ENCODE results near the gene COA4.

The COA4 gene

DNA sequence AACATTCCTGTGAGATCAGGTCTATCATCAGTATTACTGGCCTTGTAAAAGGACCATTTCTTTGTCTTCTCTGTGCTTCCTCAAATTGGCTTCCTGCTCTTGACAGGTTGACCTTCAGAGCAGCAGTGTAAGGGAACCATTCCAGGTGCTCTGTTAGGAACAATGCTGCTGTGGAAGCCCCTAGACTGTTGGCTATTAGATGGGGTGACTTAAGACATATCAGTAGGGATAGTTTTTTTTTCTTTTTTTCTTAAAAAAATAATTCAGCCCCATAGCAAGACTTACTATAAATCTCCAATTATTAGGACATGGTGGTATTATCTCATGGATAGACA, 37.6 kb downstream of the COA4 start:
- Mint-ChIP-seq H3K9me3 (no peaks in the 10 kb centered on the region), H3K4me1 (no peaks in the 10 kb centered on the region), H3K36me3 (peaks cover 17% of the 10 kb centered on the region), H3K27ac (no peak overlapping the region), H3K4me3 (no peak overlapping the region), H3K27me3 (no peaks in the 10 kb centered on the region)
- DNase-seq: no peak
- CTCF ChIA-PET: no interaction called here

DNA sequence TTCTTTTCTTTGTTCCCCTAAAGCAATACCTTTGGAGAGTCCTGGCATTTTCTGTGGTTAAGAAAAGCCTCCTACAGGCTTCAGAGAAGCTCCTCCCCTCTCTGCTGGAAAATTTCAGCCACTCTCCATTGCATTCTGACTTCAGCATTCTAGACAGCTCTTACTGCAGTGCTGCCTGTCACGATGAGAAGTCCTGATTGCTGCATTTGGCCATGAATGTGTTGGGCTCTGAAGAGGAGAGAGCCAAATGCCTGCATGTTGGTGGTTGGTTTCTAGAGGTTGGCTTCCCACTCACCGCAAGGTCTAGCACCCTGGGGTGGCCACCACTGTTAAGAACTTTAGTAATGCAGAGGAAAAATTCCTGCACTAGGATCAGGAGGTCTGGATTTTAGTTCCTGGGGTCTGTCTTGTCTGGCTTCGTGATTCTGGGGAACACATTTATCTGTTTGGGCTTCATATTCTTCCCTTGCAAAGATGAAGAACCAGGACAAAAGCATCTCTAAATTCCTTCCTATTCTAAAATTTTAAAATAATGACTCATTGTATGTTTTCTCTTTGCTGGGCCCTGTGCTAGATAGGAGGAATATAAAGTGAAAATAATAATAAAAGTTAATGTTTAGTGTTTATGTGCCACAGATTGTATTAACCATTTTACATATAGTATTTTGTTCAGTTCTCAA, 38.1 kb downstream of the COA4 start:
- no peak overlapping the region for H3K4me3 Mint-ChIP-seq
- peaks cover 17% of the 10 kb centered on the region for H3K36me3 Mint-ChIP-seq
- no peak overlapping the region for H3K27ac Mint-ChIP-seq
- H3K27me3 Mint-ChIP-seq: no peaks in the 10 kb centered on the region
- CTCF ChIA-PET: no interaction called here
- H3K9me3 Mint-ChIP-seq: no peaks in the 10 kb centered on the region
- no peaks in the 10 kb centered on the region for H3K4me1 Mint-ChIP-seq
- DNase-seq: no peak

DNA sequence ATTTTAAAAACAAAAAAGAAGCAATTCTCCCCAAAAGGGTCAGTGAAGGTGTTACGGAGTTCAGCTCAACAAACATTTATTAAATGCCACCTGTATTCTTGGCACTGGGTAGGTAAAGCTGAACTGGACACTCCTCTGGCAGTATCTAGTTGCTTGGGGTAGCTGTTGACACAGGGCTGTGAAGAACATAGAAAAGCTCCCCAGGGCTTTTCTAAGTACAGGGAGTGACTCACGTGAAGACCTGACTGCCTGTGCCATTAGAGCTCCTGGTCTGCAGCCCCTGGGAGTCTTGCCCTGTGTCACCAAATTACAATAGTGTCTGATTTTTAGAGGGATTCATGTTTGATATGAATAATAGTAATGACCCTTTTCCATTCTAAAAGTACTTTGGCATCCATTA, 43.6 kb downstream of the COA4 start:
- Mint-ChIP-seq H3K9me3 (no peaks in the 10 kb centered on the region), H3K27me3 (no peaks in the 10 kb centered on the region), H3K4me3 (no peak overlapping the region), H3K36me3 (peaks cover 17% of the 10 kb centered on the region), H3K27ac (no peak overlapping the region), H3K4me1 (no peaks in the 10 kb centered on the region)
- DNase-seq: no peak
- CTCF ChIA-PET: no interaction called here

DNA sequence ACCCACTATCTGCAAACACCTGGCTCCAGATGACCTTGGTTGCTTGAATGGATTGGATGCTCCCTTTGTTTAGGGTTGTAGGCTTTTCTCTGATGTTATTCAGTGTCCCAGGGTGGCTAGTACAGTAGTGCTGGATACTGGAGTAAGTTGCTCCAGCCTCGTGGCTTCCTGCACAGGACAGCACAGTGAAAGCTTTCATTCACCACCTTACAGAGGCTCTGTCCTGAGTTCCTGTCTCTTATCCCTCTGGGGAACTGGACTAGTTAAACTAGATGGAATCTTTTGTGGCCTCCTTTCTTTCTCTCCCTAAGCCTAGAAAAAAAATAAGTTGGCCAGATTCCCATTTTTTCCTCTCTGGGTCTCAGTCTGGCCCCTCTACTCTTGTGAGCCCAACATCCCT, 46.4 kb downstream of the COA4 start:
- no peak for DNase-seq
- Mint-ChIP-seq H3K4me1 (no peaks in the 10 kb centered on the region), H3K27ac (no peak overlapping the region), H3K9me3 (no peaks in the 10 kb centered on the region), H3K4me3 (no peak overlapping the region), H3K36me3 (peaks cover 24% of the 10 kb centered on the region), H3K27me3 (no peaks in the 10 kb centered on the region)
- CTCF ChIA-PET: no interaction called here
